NCI-H2227 (cell line): ENCODE data around the gene TMEM123.

Experiments
- DNase-seq: peaks from one replicate; lab custom pipeline; 2025; ENCODE audit not compliant: unreplicated experiment; lab: John Stamatoyannopoulos, UW

TMEM123 gene

GRCh38 chr11:102452461-102453301 lies at the start of gene TMEM123:
Gene TMEM123, minus strand, starts transcription at chr11:102452765. Its CDS starts 142 bp downstream, at chr11:102452623.
- peak; percentile 73 for DNase-seq

- no peak for DNase-seq
These were observed 48.3 kb upstream of the TMEM123 start for GRCh38 chr11:102500829-102501228.

GRCh38 chr11:102499931-102500330 lies 47.4 kb upstream of the TMEM123 start:
- no peak for DNase-seq

- DNase-seq: no peak
These were observed 46.6 kb upstream of the TMEM123 start for GRCh38 chr11:102499151-102499550.

GRCh38 chr11:102497061-102497460 lies 44.5 kb upstream of the TMEM123 start:
- DNase-seq: no peak

- peak; percentile 63 for DNase-seq
These were observed 42.8 kb upstream of the TMEM123 start for GRCh38 chr11:102495161-102496042.

GRCh38 chr11:102494216-102494615 lies 41.7 kb upstream of the TMEM123 start:
- no peak for DNase-seq

GRCh38 chr11:102493524-102493923 lies 41.0 kb upstream of the TMEM123 start:
- DNase-seq: no peak

- no peak for DNase-seq
These were observed 39.4 kb upstream of the TMEM123 start for GRCh38 chr11:102491969-102492368.

- no peak for DNase-seq
These were observed 36.9 kb upstream of the TMEM123 start for GRCh38 chr11:102489186-102490145.

GRCh38 chr11:102488208-102488607 lies 35.6 kb upstream of the TMEM123 start:
- DNase-seq: no peak

- DNase-seq: no peak
These were observed 34.6 kb upstream of the TMEM123 start for GRCh38 chr11:102487214-102487613.

- no peak for DNase-seq
These were observed 34.0 kb upstream of the TMEM123 start for GRCh38 chr11:102486584-102486983.

- no peak for DNase-seq
These were observed 32.6 kb upstream of the TMEM123 start for GRCh38 chr11:102485095-102485722.

GRCh38 chr11:102482433-102482832 lies 29.9 kb upstream of the TMEM123 start:
- DNase-seq: no peak

GRCh38 chr11:102479733-102480132 lies 27.2 kb upstream of the TMEM123 start:
- no peak for DNase-seq

- DNase-seq: no peak
These were observed 26.2 kb upstream of the TMEM123 start for GRCh38 chr11:102478673-102479299.

GRCh38 chr11:102476812-102477211 lies 24.2 kb upstream of the TMEM123 start:
- DNase-seq: no peak

- no peak for DNase-seq
These were observed 23.5 kb upstream of the TMEM123 start for GRCh38 chr11:102476069-102476468.

GRCh38 chr11:102473543-102473942 lies 21.0 kb upstream of the TMEM123 start:
- peak; percentile 13 for DNase-seq
